GM21528 (cell line): ENCODE results near the gene DCP2.

Experiments used
- ATAC-seq: cut with Tn5 transposase; IDR thresholded peaks from one replicate; pipeline ENCODE4 v1.9.1; 2021; ENCODE audit warnings: mild to moderate bottlenecking, moderate library complexity; ENCODE audit not compliant: unreplicated experiment, low FRiP score

Gene DCP2

GRCh38 chr5:113062869-113063508 lies 86.4 kb downstream of the DCP2 start:
- ATAC-seq: no peak

DNA sequence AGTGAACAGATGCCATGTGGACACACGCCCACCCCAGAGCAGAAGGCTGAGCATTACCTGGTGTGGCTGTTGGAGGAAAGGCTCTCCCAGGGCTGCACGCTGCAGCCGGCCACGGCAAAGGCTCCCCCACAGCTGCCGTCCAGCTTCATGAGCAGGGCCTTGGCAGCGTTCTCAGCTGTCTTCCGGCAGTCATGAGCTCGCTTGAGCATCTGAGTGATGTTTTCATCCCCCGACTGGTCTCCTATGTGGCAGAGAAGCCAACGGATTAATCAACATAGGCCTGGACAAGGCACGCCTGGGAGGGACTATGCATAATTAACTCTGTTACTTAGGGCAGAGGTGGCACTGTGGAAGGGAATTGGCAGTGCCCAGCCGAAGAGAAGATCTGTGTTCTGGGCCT lies 87.3 kb downstream of the DCP2 start:
- ATAC-seq: no peak

- ATAC-seq: no peak
These were observed 88.2 kb downstream of the DCP2 start for GRCh38 chr5:113064806-113065205.

GRCh38 chr5:113065626-113066025 lies 89.0 kb downstream of the DCP2 start:
- ATAC-seq: no peak

DNA sequence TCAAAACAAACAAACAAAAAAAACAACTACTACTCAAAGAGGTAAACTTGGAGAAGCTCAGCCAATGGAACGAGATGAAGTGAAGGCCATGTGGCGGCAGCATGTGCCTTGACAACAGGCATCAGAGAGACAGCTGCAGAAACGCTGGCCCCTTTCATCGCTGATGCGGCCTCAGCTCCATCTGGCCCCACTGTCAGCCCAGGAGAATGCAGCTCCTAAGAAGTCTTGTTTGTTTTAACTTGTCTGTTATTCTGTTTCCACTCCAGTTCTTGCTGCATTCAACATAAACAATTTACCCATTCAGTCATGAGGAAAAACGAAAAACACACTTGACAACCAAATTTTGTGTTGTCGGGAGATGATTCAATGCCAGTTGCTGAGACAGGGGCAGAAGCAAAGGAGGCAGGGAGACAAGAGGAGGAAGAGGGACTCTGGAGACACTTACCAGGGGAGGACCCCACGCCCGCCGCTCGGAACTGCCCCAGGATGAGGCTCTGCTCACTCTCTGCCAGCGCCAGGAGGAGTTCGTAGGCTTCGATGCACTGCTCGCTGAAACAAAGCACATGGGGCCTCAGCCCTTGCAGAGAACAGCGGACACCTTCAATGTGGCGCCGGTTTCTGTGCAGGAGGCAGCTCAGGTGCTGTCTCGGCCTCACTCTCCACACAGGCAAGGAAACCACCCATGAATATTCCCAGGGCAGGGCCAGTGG lies 91.2 kb downstream of the DCP2 start:
- ATAC-seq: no peak

GRCh38 chr5:113068559-113068958 lies 92.0 kb downstream of the DCP2 start:
- no peak for ATAC-seq
